Measurements from ENCODE around the gene GPR18.

GPR18 gene

GRCh38 chr13:99290894-99291293 is 32.7 kb upstream of the GPR18 start:
- DNase-seq (ENCODE audit: low read depth) = no peak

DNA sequence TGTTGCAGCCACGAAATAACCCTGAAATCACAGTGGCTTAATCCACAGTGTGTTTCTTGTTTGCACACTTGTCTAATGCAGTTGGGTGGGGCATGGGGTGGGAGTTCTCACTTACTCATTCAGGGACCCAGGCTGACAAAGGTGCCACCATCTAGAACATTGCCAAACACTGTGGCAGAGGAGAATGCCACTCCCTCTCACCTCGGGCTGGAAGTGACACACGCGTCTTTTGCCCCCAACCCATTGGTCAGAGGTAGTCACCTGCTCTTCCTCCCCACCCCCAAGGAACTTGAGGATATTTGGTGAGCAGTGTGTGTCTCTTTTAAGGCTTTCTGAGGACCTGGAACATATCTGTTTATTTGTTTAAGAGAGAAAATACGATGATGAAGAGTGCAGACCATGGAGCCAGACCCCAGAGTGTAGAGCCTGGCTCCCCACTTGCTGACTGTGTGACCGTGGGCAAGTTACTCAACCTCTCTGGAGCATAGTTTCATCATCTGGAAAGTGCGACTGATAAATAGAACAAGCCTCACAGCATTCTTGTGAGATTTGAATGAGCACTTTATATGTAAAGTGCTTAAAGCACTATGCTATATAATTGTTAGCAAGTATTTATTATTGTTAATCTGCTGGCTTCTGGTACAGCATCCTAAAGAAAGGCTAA is 31.6 kb upstream of the GPR18 start:
- DNase-seq (ENCODE audit: low read depth) = peak; percentile 57

DNA sequence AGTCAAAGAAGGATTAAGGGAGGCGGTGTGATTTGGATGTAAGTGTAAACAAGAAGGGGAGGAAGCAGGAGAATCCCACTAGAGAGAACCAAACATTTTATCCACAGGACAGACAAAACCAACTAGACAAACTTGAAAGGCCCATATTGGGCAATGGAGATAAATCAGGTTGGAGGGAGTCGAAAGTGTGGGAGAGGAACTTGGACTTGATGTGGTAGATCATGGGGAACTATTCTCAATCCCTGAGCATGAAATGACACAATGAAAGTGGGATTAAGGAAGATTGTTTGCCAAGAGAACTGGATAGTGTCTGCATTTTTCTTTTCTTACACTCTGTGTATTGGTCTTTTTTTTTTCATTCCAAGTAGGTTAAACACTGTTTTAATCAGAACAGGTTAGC is 31.1 kb upstream of the GPR18 start:
- no peak for DNase-seq (ENCODE audit: low read depth)

DNA sequence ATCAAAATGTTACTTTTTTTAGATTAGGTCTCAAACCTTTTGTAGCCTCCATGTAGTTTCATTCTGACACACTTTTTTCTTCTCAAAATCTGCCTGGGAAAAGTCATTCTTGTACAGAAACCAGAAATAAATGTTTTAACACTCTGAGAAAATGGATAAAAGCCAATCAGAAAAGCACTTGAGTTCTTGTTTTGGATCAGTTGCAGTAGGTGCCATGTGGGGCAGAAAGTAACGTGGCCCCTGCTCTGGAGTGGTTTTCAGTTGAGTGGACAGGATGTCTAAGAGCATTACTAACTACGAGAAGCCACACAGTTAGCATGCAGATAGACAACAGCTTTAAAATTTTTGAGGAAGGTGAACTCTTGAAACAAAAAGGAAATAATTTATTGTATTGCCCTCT is 29.9 kb upstream of the GPR18 start:
- peak; percentile 60 for DNase-seq (ENCODE audit: low read depth)

DNA sequence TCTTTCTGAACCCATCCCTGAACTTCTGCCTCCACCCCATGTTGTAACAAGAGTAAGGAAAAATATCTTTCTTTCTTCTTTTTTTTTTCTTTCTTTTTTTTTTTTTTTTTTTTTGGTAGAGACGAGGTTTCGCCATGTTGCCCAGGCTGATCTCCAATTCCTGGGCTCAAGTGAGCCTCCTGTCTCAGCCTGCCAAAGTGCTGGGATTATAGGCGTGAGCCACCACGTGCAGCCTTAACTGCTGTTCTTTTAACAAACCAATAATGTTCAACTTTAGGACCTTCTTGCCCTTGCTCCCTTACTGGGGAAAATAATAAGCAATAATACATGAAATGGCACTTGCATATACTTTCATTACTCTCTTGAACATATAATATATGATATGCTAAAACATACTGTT is 29.4 kb upstream of the GPR18 start:
- DNase-seq (ENCODE audit: low read depth) = no peak

GRCh38 chr13:99285432-99286182 is 27.4 kb upstream of the GPR18 start:
- DNase-seq (ENCODE audit: low read depth) = no peak

- DNase-seq (ENCODE audit: low read depth) = no peak
These were observed 24.4 kb upstream of the GPR18 start for GRCh38 chr13:99282264-99283231.

GRCh38 chr13:99281811-99282263 is 23.7 kb upstream of the GPR18 start:
- no peak for DNase-seq (ENCODE audit: low read depth)

DNA sequence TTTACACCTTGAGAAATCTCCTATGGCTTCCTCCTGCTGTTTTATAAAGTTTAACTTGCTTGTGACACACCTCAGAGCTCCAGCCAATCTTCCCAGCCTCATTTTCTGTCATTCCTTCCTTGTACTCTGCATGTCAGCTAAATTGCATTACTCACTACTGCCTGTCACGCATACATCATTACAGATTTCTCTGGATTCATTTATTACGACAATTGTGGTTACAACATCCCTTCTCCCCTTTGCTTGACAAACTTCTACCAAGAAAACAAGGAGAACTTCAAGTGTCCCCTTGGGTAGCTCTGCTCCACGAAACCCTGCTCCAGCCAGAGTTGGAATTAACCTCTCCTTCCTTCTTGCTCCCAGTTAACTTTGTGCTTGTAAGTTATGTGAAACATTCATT is 22.0 kb upstream of the GPR18 start:
- DNase-seq (ENCODE audit: low read depth) = no peak

- DNase-seq (ENCODE audit: low read depth) = no peak
These were observed 21.5 kb upstream of the GPR18 start for GRCh38 chr13:99279637-99280036.

GRCh38 chr13:99278843-99279242 is 20.7 kb upstream of the GPR18 start:
- no peak for DNase-seq (ENCODE audit: low read depth)

- DNase-seq (ENCODE audit: low read depth) = no peak
These were observed 20.0 kb upstream of the GPR18 start for GRCh38 chr13:99278200-99278599.

- no peak for DNase-seq (ENCODE audit: low read depth)
These were observed 19.4 kb upstream of the GPR18 start for GRCh38 chr13:99277629-99278028.

DNA sequence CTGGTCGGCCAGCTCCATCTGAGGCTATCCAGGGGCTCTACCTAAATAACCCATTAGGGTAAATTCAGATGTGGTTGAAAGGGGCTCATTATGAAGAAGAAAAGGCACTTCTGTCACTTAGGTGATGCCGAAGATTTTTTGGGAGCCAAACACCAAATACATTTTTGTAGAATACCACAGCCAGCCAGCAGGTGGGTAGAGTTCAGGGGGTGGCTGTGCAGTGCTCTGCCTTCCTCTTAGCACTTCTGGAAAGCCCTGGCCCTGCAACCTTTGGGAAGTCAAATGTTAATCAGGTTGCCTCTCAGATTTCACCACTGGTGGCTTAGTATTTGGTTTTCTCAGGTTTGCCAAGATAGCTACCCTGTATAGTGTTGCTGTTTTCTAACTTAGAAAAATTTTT is 18.5 kb upstream of the GPR18 start:
- DNase-seq (ENCODE audit: low read depth) = no peak

DNA sequence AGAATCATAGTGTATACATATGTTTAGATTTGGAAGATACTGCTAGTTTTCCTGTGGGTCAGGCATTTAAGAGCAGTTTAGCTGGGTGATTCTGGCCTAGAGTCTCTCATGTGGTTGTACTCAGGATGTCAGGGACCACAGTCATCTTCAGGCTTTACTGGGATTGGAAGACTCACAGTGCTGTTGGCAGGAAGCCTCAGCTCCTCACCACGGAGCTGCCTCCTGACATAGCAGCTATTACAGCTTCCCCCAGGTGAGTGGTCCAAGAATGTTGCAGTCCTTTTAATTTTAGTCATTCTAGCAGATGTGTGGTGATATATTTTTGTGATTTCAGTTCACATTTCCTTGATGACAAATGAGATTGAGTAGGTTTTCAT is 16.9 kb upstream of the GPR18 start:
- no peak for DNase-seq (ENCODE audit: low read depth)

- no peak for DNase-seq (ENCODE audit: low read depth)
These were observed 14.9 kb upstream of the GPR18 start for GRCh38 chr13:99273128-99273527.

- no peak for DNase-seq (ENCODE audit: low read depth)
These were observed 14.3 kb upstream of the GPR18 start for GRCh38 chr13:99272481-99272880.

GRCh38 chr13:99271249-99271648 is 13.1 kb upstream of the GPR18 start:
- no peak for DNase-seq (ENCODE audit: low read depth)

DNA sequence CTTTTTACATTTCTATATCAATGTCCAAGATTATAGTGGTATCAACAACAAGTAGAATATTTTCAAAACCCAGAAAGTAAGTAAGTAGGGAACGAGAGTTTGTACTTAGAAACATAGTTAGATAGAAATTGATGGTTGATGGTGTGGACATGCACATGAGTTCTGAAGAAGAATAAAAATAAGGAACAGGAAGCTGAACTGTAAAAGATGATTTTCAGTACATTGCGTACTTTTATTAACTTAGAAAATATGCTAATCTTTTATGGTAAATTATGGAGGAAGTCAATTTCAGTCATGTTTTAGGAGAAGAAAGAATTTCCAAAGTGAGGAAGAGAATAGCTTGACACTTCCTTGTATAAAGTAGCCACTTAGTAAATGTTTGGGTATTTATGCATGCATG is 12.3 kb upstream of the GPR18 start:
- no peak for DNase-seq (ENCODE audit: low read depth)

DNA sequence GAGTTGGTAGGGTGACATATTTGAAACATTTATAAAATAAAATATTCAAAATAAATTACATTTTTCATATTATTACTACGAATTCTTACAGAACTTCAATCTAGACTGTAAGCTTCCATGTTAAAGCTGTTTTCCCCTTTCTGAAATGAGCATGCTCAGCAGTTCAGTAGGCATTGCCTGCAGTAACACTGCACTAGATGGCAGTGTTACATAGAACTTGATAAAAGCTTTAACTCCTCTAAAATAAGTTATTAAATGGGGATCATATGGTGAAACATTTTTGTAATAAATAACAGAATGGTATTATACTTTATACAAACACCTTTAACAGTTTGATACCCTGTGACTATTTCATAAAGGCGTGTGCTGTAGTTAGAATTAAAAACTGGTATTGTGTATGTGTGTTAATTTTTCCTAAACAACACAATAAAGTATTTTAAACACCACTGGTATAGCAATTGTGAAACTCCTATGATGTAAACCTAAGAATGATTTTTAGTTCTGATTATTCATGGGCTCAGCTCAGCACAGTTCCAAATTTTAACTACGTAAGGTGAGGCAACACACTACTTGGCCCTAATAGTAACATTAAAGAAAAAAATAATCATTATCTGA is 11.6 kb upstream of the GPR18 start:
- DNase-seq (ENCODE audit: low read depth) = no peak

GRCh38 chr13:99268822-99269221 is 10.6 kb upstream of the GPR18 start:
- DNase-seq (ENCODE audit: low read depth) = no peak

GRCh38 chr13:99267927-99268326 is 9.7 kb upstream of the GPR18 start:
- no peak for DNase-seq (ENCODE audit: low read depth)
